Tibial artery (tissue), 4 donors: ENCODE measurements around the gene SYAP1.

Experiments used
- DNase-seq, 2 donors: peaks; one replicate each; pipeline ENCODE4 v3.0.0-alpha.2; 2019
- H3K27ac ChIP-seq, 2 donors: fragments of 200-600 bp; sonication (generic) in 1 of 2; 1 replicate in 1 of 2; 2 replicates in 1 of 2; pipeline ENCODE4 v1.5.1; 2018 to 2019; ENCODE audit warnings: mild to moderate bottlenecking in 1 of 2
- H3K27me3 ChIP-seq, 2 donors: fragments of 200-600 bp; sonication (generic) in 1 of 2; one replicate each; pipeline versions ENCODE4 v1.5.1 to v1.6.0; 2016 to 2019
- H3K36me3 ChIP-seq, 3 donors: fragments of 200-600 bp; sonication (generic) in 2 of 3; one replicate each; pipeline ENCODE4 v1.5.1; 2016 to 2019; ENCODE audit warnings: mild to moderate bottlenecking in 2 of 3
- H3K4me1 ChIP-seq, 4 donors: fragments of 200-600 bp; sonication (generic) in 2 of 4; 1 replicate in 3 of 4; 2 replicates in 1 of 4; pipeline ENCODE4 v1.5.1; 2016 to 2019
- H3K4me3 ChIP-seq, 2 donors: fragments of 200-600 bp; sonication (generic) in 1 of 2; 1 replicate in 1 of 2; 2 replicates in 1 of 2; pipeline ENCODE4 v1.5.1; 2018 to 2019; ENCODE audit warnings: mild to moderate bottlenecking in 2 of 2
- H3K9me3 ChIP-seq, 3 donors: fragments of 200-600 bp; sonication (generic) in 1 of 3; one replicate each; pipeline ENCODE4 v1.5.1; 2016 to 2019
- CTCF ChIP-seq, 2 experiments: fragments of 200-600 bp in 1 of 2; fragments of 450-650 bp in 1 of 2; IDR thresholded peaks; one replicate each; pipeline ENCODE4 v1.5.1; 2017 to 2019; ENCODE audit warnings: antibody characterized with exemption in 2 of 2, mild to moderate bottlenecking in 1 of 2, moderate library complexity in 1 of 2
- intact Hi-C: fragments of 100-400 bp; cut with DNase I; formaldehyde crosslinking; loops from one replicate; pipeline ENCODE4 v1.15.0; 2023; ENCODE audit warnings: low total_unique reads

The SYAP1 gene

DNA sequence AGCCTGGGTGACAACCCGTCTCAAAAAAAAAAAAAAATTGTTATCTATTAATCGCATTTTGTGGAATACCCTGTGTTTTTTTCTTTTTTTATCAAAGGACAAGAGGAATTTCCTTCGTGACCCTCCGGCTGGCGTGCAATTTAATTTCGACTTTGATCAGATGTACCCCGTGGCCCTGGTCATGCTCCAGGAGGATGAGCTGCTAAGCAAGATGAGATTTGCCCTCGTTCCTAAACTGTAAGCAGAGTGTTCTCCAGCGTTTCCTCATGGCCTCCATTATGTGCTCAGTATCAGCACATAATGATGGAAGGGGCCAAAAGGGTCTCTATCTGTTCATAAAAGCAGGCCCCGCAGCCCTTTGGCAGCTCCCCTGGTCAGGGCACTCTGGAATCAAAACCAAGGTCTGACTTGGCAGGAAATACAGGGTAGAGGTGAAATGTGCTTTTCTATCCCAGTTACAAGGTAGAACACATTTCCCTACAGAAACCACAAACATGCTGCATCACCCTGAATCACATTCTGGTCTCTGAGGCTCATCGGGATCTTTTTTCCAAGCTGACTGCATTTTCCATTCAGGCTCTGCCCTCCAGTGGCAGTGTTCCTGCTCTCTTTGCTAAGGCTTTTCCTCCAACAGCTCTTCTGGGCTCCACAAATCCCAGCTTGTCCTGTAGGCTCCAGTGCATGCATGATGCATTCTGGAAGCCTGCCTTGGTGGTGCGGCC lies 24.4 kb downstream of the SYAP1 start:
- intact Hi-C loops: no loop called here
- no peak for DNase-seq
- H3K4me1 ChIP-seq: no peaks in the 10 kb centered on the region
- no peaks in the 10 kb centered on the region for H3K9me3 ChIP-seq
- H3K27me3 ChIP-seq: no peaks in the 10 kb centered on the region
- H3K4me3 ChIP-seq: no peak overlapping the region
- no peak for TF ChIP-seq CTCF (IDR thresholded peaks at IDR 0.05)
- H3K27ac ChIP-seq: no peak overlapping the region
- H3K36me3 ChIP-seq: peaks cover 19 to 89% (median 79%) of the 10 kb centered on the region in 3 donors

DNA sequence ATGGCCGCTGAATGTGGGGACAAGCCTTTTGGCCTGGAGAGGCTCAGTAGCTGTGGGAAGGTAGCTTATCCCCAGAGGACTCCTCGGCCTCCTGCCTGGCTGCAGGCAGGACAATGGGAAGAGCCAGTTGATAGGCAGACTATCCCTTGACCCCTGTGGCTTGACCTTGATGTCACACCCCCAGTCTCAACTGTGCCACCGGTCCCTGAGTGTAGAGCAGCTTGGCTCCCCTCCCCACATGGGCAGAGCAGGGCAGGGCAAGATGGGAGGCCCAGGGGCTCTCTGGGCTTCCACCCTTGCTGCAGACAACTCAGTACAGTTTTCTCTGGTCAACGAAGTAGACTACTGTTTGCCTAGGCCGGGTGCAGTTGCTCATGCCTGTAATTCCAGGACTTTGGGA lies 25.7 kb downstream of the SYAP1 start:
- H3K4me1 ChIP-seq: no peaks in the 10 kb centered on the region
- intact Hi-C loops: no loop called here
- H3K4me3 ChIP-seq: no peak overlapping the region
- DNase-seq: no peak
- H3K9me3 ChIP-seq: no peaks in the 10 kb centered on the region
- H3K36me3 ChIP-seq: peaks cover 19 to 92% (median 90%) of the 10 kb centered on the region in 3 donors
- TF ChIP-seq CTCF (IDR thresholded peaks at IDR 0.05): no peak
- H3K27ac ChIP-seq: no peak overlapping the region
- no peaks in the 10 kb centered on the region for H3K27me3 ChIP-seq

GRCh38 chrX:16745659-16746058 lies 26.2 kb downstream of the SYAP1 start:
- no peak for DNase-seq
- H3K4me1 ChIP-seq: no peaks in the 10 kb centered on the region
- no peak overlapping the region for H3K4me3 ChIP-seq
- TF ChIP-seq CTCF (IDR thresholded peaks at IDR 0.05): no peak
- peaks cover 19 to 96% (median 95%) of the 10 kb centered on the region in 3 donors for H3K36me3 ChIP-seq
- H3K27me3 ChIP-seq: no peaks in the 10 kb centered on the region
- intact Hi-C loops: no loop called here
- H3K27ac ChIP-seq: no peak overlapping the region
- no peaks in the 10 kb centered on the region for H3K9me3 ChIP-seq

- Histone ChIP-seq H3K4me3 (no peak overlapping the region), H3K27ac (no peak overlapping the region), H3K27me3 (no peaks in the 10 kb centered on the region), H3K36me3 (peaks cover 16 to 77% (median 74%) of the 10 kb centered on the region in 3 donors), H3K4me1 (no peaks in the 10 kb centered on the region), H3K9me3 (no peaks in the 10 kb centered on the region)
- intact Hi-C loops: no loop called here
- TF ChIP-seq CTCF (IDR thresholded peaks at IDR 0.05): no peak
- no peak for DNase-seq
Observed at GRCh38 chrX:16748425-16748824, 29.0 kb downstream of the SYAP1 start.

DNA sequence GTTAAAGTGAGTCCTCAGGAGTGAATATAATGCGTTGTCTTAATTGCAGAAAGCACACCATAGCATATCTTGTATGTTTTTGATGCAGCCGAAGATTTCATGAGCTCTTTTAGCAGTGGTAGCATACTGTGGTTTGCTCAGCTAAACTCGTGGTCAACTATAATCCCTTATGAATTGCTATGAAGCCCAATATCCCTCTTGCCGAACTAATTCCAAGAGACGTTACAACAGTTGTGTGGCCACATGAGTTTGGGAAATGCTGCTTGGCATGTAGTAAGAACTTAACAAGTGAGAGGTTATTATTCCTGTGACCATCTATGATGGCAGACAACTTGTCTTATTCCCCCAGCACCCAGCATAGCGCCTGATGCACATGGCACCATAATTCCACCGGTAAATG lies 30.7 kb downstream of the SYAP1 start:
- DNase-seq: no peak
- Histone ChIP-seq H3K4me1 (no peaks in the 10 kb centered on the region), H3K9me3 (no peaks in the 10 kb centered on the region), H3K27me3 (no peaks in the 10 kb centered on the region), H3K36me3 (peaks cover 4 to 76% (median 74%) of the 10 kb centered on the region in 3 donors), H3K27ac (no peak overlapping the region), H3K4me3 (no peak overlapping the region)
- intact Hi-C loops: no loop called here
- TF ChIP-seq CTCF (IDR thresholded peaks at IDR 0.05): no peak
